SK-N-SH (cell line): ENCODE measurements around the gene MACROD2. TPM values are rescaled to one million over a fixed set of nuclear protein-coding genes. Genes with fewer than 3 reads are reported as not detected.

Experiments used
- CTCF ChIA-PET: fragments of 300-600, 350-600 bp; formaldehyde crosslinking; extraction: SDS; loops from one replicate; lab custom pipeline; 2021; lab: Yijun Ruan, JAX
- POLR2A ChIA-PET: fragments of 350-600 bp; sonication (Branson Sonifier 250); formaldehyde crosslinking; extraction: SDS; loops from one replicate; lab custom pipeline; 2020; ENCODE audit warnings: antibody characterized with exemption, inconsistent platforms; lab: Yijun Ruan, JAX
- DNase-seq: peaks from one replicate; pipeline ENCODE4 v3.0.0; 2012
- H2AFZ ChIP-seq: fragments of 200-600 bp; sonication (generic); 2 replicates; pipeline ENCODE4 v1.8.1; 2016; ENCODE audit warnings: antibody characterized with exemption, mild to moderate bottlenecking, low read depth
- H3F3A ChIP-seq: fragments of 200-600 bp; sonication (generic); replicated peaks from 2 replicates; pipeline ENCODE3; 2016; ENCODE audit warnings: antibody characterized with exemption, mild to moderate bottlenecking; ENCODE audit not compliant: insufficient read depth
- H3K27ac ChIP-seq, 2 experiments: fragments of 200-500 bp in 1 of 2; fragments of 200-600 bp in 1 of 2; sonication (Bioruptor generic) in 1 of 2; sonication (generic), shearing (Covaris generic) in 1 of 2; 2 replicates each; pipeline versions ENCODE4 v1.5.1 to v1.6.1; 2014 to 2016; ENCODE audit warnings: low read depth in 2 of 2, inconsistent platforms in 1 of 2, low read length in 1 of 2, mild to moderate bottlenecking in 1 of 2, mixed read lengths in 1 of 2
- H3K27me3 ChIP-seq: fragments of 200-600 bp; sonication (generic), shearing (Covaris generic); 2 replicates; pipeline ENCODE4 v1.6.1; 2016; ENCODE audit warnings: mixed run types; ENCODE audit not compliant: insufficient read depth
- H3K36me3 ChIP-seq, 2 experiments: fragments of 200-500 bp in 1 of 2; fragments of 200-600 bp in 1 of 2; sonication (Bioruptor generic) in 1 of 2; sonication (generic) in 1 of 2; replicated peaks in 1 of 2; 2 replicates each; pipeline versions ENCODE3 to v1.5.1; 2014 to 2016; ENCODE audit warnings: low read length in 1 of 2, mild to moderate bottlenecking in 1 of 2; ENCODE audit not compliant: insufficient read depth in 2 of 2, control insufficient read depth in 1 of 2
- H3K4me1 ChIP-seq, 2 experiments: fragments of 200-500 bp in 1 of 2; fragments of 200-600 bp in 1 of 2; sonication (Bioruptor generic) in 1 of 2; sonication (generic), shearing (Covaris generic) in 1 of 2; 2 replicates each; pipeline versions ENCODE4 v1.5.1 to v1.6.1; 2014 to 2016; ENCODE audit warnings: low read depth in 1 of 2, low read length in 1 of 2, mixed run types in 1 of 2; ENCODE audit not compliant: insufficient read depth in 2 of 2, control insufficient read depth in 1 of 2
- H3K4me2 ChIP-seq: fragments of 200-600 bp; sonication (generic), shearing (Covaris generic); 2 replicates; pipeline ENCODE4 v1.6.1; 2017; ENCODE audit warnings: mixed run types
- H3K4me3 ChIP-seq, 2 experiments: fragments of 200-500 bp in 1 of 2; fragments of 200-600 bp in 1 of 2; sonication (Bioruptor generic) in 1 of 2; sonication (generic), shearing (Covaris generic) in 1 of 2; 2 replicates each; pipeline versions ENCODE4 v1.5.1 to v1.8.1; 2014 to 2016; ENCODE audit warnings: low read depth in 2 of 2, inconsistent platforms in 1 of 2, low read length in 1 of 2, mild to moderate bottlenecking in 1 of 2, mixed read lengths in 1 of 2, moderate library complexity in 1 of 2
- H3K79me2 ChIP-seq: fragments of 200-600 bp; sonication (generic); 2 replicates; pipeline ENCODE4 v1.8.1; 2017; ENCODE audit warnings: mild to moderate bottlenecking; ENCODE audit not compliant: insufficient read depth
- H3K9ac ChIP-seq: fragments of 200-600 bp; sonication (generic); 2 replicates; pipeline ENCODE4 v1.6.1; 2017; ENCODE audit warnings: mixed run types
- H3K9me2 ChIP-seq: fragments of 200-600 bp; sonication (generic); 2 replicates; pipeline ENCODE4 v1.6.1; 2017; ENCODE audit warnings: mixed run types
- H3K9me3 ChIP-seq: fragments of 200-600 bp; sonication (generic); 2 replicates; pipeline ENCODE4 v1.6.1; 2017; ENCODE audit warnings: mixed run types, mild to moderate bottlenecking, moderate library complexity
- H4K20me1 ChIP-seq: fragments of 200-600 bp; sonication (generic); 2 replicates; pipeline ENCODE4 v1.6.1; 2017; ENCODE audit warnings: mild to moderate bottlenecking, mixed run types; ENCODE audit not compliant: insufficient read depth
- CTCF ChIP-seq: fragments of 200-600 bp; sonication (generic); IDR thresholded peaks from 2 replicates; pipeline ENCODE4 v1.6.1; 2017; ENCODE audit warnings: antibody characterized with exemption, mild to moderate bottlenecking, moderate library complexity
- FOXJ3 ChIP-seq: sonication (generic); formaldehyde crosslinking; IDR thresholded peaks from 2 replicates; pipeline ENCODE4 v1.5.1; 2020; ENCODE audit warnings: mild to moderate bottlenecking, missing genetic modification reagents
- GATA2 ChIP-seq: sonication (generic); formaldehyde crosslinking; IDR thresholded peaks from 2 replicates; pipeline ENCODE4 v1.5.0; 2020; ENCODE audit warnings: mild to moderate bottlenecking, missing genetic modification reagents
- IRF3 ChIP-seq: fragments of 150-350 bp; IDR thresholded peaks from 2 replicates; pipeline ENCODE4 v1.6.1; 2016; ENCODE audit warnings: mild to moderate bottlenecking, low read depth, low read length
- JUND ChIP-seq: IDR thresholded peaks from 2 replicates; pipeline ENCODE4 v1.4.0; 2012
- RFX5 ChIP-seq: IDR thresholded peaks from 2 replicates; pipeline ENCODE4 v1.6.1; 2012; ENCODE audit warnings: mild to moderate bottlenecking, improper control_type of control experiment, low read length
- SIN3A ChIP-seq: IDR thresholded peaks from 2 replicates; pipeline ENCODE4 v1.6.1; 2012; ENCODE audit warnings: low read depth, mild to moderate bottlenecking, low read length, moderate library complexity, borderline replicate concordance
- SMC3 ChIP-seq: IDR thresholded peaks from 2 replicates; pipeline ENCODE4 v1.6.1; 2012; ENCODE audit warnings: low read depth, low read length, improper control_type of control experiment
- TAF1 ChIP-seq: IDR thresholded peaks from 2 replicates; pipeline ENCODE4 v1.6.1; 2012; ENCODE audit warnings: low read depth, mild to moderate bottlenecking, low read length, moderate library complexity, borderline replicate concordance
- TEAD4 ChIP-seq: IDR thresholded peaks from 2 replicates; pipeline ENCODE4 v1.4.0; 2012; ENCODE audit warnings: mild to moderate bottlenecking, borderline replicate concordance; ENCODE audit not compliant: insufficient read depth
- WGBS: methylation state at CpG from one replicate; pipeline ENCODE4 v1.1.6; 2017; ENCODE audit warnings: low lambda C conversion rate; 5-methylcytosine and 5-hydroxymethylcytosine counted together
- polyA plus RNA-seq, 3 experiments: library from polyadenylated mRNA; depleted of rRNA; stranded (reverse); fragments of >200 nt; gene quantifications; 2 replicates each; pipeline ENCODE4 v1.2.3, GENCODE V29; 2012

MACROD2 gene
- polyA plus RNA-seq, 1 of the 3 experiments (the other 2 are of a cell fraction), result 0.33 TPM

DNA sequence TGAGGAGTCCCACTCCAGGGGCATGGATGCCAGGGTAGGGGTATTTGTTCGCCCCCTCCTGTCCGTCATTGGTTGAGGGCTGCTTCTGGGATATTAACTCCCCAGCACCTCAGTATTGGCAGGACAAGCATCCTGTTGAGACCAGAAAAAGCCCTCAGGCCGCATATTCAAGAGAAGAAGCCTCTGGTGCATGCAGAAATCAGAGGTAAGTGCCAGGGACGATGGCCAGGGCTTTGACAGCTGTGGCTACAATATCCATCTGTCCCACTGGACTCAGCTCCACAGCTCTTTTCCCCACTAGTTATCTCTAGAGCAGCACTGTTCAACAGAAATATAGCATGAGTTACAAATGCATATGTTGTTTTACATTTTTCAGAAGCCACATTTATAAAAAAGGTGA is 1926.6 kb downstream of the MACROD2 start (continued):
- TF ChIP-seq CTCF (no peak), FOXJ3 (no peak), RFX5 (no peak), SIN3A (no peak)

DNA sequence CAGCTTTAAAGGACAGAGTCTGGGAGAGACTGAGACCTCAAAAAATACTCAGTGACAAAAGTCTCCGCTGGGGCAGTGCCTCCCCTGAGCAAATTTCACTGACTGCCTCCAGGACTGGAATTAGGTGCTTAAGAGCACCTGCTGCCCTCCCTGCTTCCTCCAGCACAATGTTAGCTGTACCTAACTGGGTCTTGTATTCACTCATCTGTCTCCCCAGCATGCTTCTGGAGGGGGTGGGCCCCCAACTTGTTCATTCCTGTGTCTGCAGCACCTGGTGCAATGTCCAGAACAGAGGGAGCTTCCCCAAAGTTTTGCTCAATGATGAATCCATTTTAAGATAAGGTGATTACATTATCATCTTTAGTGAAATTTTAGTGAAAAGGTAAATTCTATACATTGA is 1927.2 kb downstream of the MACROD2 start:
- Histone ChIP-seq H3K4me2 (no peak overlapping the region), H3K4me1 (peaks cover 0 to 8% of the 10 kb centered on the region in 2 experiments; a peak in 1 of 4 replicates), H3K79me2 (no peaks in the 10 kb centered on the region), H3K4me3 (no peak overlapping the region), H4K20me1 (no peaks in the 10 kb centered on the region), H3F3A (no peaks in the 10 kb centered on the region), H3K27me3 (no peaks in the 10 kb centered on the region), H3K9me3 (no peaks in the 10 kb centered on the region), H3K27ac (no peak overlapping the region), H3K9me2 (no peaks in the 10 kb centered on the region), H3K9ac (no peak overlapping the region), H2AFZ (no peak overlapping the region), H3K36me3 (no peaks in the 10 kb centered on the region)
- 11% methylated on average over 1 of the region's 1 CpG for WGBS
- POLR2A ChIA-PET, result no interaction called here
- CTCF ChIA-PET, result interaction anchor here (0.6 kb wide), 1 partner anchor 440 kb away, joined by 3 read pairs; no protein-coding TSS in a partner anchor
- no peak for DNase-seq
- TF ChIP-seq SMC3 (no peak), IRF3 (no peak), GATA2 (CRISPR knock-in tag) (no peak), JUND (no peak), TAF1 (no peak), TEAD4 (no peak), CTCF (no peak)
